NCI-H2107 (cell line): ENCODE data around the gene P2RY12.
"Not testable (repeated sequence)": the region's sequence is repeated elsewhere in the genome, so short reads cannot be mapped to it uniquely, and the experiment has no call there.

Experiments used
- DNase-seq: peaks from one replicate; lab custom pipeline; 2025; lab: John Stamatoyannopoulos, UW

Gene P2RY12

DNA sequence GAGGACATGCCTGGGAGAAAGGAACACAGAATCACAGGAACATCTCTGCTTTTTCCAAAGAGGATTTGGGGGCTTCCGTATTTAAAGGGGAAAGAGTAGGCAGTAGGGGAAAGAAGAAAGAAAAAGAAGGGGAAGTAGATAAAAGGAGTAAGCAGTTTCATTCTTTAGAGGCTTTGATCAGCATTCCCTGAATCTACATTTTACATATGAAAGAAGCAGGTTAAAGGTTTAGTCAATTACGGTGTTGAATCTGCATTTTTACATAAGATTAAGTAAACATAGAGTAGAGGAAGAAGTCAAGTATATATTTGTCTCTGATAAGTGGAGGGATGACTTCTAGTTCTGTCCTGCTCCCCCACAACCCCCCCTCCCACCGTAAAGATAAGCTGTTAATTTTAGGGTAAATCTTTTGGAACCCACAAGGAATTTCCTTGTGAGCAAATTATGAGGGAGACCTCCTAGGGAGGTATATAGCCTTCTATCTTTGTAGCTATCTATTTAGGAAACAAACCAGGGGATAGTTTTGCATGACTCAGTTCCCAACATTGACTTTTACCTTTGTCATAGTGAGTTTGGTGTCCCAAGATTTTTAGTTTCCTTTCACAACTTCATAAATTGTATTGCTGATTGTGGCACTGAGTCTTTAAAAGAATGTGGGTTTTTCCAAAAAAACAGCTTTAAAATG, 8.7 kb upstream of the P2RY12 start:
- DNase-seq, result no peak

GRCh38 chr3:151392191-151392590, 7.6 kb upstream of the P2RY12 start:
- DNase-seq, result not testable (repeated sequence)

DNA sequence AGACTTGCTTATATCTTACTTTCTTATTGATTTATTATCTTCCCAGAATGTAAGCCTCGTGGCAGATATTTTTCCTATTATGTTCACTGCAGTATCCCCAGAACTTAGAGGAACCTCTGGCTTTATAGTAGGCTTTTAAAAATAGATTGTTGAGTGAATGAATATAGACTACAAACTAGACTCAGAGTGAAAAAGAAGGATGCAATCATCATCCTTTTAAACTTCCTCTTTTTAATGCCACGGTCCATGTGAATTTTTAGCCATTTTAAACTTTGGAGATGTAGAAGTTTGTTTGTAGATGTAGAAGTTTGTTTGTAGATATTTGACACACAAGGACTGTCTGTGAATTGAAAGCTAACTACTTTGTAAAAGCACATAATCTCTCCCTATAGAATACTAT, 7.2 kb upstream of the P2RY12 start:
- no peak for DNase-seq

GRCh38 chr3:151387842-151388241, 3.3 kb upstream of the P2RY12 start:
- no peak for DNase-seq

DNA sequence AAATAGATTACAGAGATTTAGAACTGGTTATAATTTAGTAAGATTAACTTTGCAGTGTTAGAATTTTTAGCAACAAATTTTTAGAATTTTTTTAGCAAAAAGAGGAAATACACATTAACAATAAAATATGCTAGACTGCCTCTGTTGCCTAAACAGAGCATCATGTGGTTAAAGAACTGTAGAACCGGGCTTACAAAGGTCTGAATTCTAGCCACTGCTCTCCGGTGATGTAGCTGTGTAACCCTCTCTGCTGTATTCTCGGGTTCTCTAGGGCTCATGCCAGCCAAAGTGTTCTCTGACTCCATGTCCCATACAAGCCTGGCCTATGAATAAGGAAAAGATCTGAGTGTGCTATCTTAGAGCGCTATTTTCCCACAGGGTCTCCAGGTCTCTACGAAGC, 2.9 kb upstream of the P2RY12 start:
- no peak for DNase-seq

- DNase-seq, result no peak
Observed at GRCh38 chr3:151386056-151386455, 1.5 kb upstream of the P2RY12 start.

DNA sequence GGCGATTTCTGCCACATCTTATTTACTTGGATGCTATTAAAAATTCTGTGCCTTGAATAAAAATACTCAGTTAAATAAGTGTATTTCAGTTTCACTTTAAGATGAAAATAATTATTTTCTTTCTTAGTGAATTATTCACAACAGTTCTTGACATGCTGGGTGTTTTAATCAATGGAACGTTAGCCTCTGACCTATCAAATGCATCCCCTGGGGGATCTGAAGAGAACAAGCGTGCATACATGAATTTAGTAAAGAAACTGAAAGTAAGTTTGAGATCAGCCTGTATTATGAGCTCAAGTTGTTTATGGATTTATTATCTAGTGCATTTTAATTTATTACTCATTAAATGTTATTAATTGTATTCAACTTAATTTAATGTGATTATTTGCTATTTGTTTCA, 597 bp downstream of the P2RY12 start:
- no peak for DNase-seq

- no peak for DNase-seq
Observed at GRCh38 chr3:151383111-151383510, 1.4 kb downstream of the P2RY12 start.

DNA sequence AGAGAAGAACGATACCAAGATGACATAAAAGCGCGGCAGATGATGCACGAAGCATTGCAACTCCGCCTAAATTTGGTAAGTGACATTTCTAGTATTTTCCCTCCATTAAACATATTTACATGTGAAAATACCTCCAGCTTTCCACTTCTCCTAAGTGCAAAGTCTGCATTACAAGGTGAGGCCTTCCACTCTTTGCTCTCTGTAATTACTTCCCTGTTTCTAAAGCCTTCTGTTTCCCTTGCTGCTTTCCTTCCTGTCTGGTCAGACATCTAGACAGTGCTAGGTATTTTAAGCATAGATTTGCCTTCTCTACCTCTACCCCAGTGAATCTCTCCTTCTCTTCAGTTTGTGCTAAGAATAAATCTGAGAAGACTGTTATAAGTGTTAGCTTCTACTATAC, 1.9 kb downstream of the P2RY12 start:
- no peak for DNase-seq

DNA sequence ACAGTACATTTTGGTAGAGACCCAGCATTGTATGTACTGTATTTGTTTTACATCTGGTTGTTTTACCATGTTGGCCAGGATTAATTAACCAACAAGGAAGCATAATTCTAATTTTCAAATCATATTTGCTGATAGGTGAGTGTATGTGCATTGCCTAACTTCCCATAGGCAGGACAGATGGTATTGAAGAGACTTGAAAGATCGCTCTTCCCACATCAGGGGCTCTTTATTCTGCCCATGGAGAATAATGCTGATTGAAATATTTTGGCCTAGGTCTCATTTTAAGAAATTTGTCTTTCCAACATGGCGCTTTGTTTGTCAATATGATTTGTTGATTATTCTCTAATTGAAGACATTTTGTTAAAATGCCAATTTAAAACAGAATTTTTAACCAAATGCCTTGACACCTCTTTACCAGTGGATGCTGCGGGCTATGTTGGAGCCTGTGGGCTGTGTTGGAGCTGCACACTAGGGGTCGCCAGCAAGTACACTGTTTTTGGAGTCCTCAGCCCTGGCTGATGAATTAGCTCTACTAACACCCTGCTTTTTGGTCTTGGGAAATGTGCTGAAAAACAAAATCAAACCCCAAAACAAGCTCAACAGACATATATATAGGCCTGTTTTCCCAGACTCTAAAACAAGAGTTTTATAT, 5.3 kb downstream of the P2RY12 start:
- no peak for DNase-seq

GRCh38 chr3:151377768-151378385, 6.7 kb downstream of the P2RY12 start:
- no peak for DNase-seq

GRCh38 chr3:151372063-151372820, 12.3 kb downstream of the P2RY12 start:
- no peak for DNase-seq

- DNase-seq, result no peak
Observed at GRCh38 chr3:151371526-151371925, 13.0 kb downstream of the P2RY12 start.

GRCh38 chr3:151367448-151367847, 17.1 kb downstream of the P2RY12 start:
- DNase-seq, result no peak

GRCh38 chr3:151366993-151367392, 17.6 kb downstream of the P2RY12 start:
- DNase-seq, result no peak

DNA sequence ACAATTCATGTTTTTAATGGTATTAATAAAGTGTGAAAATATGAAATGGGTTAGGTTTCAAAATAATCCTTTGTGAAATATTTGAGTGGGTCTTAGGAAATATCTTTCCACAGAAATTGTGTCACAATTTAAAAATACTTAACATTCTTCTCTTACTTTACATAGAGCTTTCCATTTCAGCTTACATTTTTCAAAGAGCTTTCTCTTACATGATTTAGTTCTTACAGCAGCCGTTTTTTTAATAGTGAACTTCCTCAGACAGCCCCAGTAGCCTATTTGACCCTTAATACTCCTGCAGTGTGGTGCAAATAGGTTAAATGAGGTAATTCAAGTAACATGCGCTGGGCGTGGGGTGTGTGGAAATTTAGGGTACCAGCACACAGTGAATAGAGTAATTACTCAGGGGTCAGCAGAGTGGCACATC, 21.8 kb downstream of the P2RY12 start:
- no peak for DNase-seq

DNA sequence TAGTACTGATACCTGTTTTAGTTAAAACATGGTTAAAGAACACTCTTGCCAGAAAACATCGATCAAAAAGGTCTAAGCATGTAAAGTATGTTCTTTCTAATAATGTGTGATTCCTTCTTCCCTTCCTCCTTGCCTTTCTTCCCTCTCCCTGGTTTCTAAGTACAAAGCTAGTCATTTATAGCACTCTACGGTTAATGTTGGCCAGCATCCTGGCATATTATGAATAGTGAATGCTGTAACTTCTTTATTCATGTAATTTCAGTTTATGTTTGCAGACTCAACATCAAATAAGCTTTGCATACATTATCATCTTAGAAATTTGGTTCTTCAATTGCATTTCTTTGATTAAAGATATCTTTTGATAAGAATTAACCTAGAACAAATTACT, 27.1 kb downstream of the P2RY12 start:
- no peak for DNase-seq

DNA sequence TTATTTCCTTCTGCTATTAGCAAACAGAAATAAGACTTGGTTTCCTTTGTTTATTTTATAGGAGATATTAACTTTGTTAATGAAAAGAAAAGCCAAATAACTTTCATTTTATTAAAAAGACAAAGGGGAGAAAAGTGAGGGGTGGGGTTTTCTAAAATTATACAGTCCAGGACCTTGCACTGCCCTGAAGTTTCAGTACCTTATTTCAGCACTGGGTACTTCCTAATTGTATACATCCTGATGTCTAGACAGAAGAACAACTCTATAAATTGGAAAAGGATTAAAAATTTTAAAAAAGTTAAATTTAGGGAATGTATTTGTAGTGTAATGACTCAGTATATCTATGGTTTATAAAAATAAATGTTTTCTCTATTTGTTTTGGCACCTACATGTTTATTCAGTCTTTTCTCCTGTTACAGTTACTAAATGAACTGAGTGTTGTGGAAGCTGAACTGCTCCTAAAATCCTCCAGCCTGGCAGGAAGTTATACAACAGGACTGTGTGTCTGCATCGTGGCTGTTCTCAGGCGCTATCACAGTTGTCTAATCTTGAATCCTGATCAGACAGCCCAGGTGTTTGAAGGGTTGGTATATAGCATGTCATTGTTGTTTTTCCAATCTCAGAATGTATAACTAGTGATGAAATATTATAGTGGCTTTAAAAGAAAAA, 27.6 kb downstream of the P2RY12 start:
- DNase-seq, result no peak

GRCh38 chr3:151351648-151352047, 32.9 kb downstream of the P2RY12 start:
- DNase-seq, result no peak

DNA sequence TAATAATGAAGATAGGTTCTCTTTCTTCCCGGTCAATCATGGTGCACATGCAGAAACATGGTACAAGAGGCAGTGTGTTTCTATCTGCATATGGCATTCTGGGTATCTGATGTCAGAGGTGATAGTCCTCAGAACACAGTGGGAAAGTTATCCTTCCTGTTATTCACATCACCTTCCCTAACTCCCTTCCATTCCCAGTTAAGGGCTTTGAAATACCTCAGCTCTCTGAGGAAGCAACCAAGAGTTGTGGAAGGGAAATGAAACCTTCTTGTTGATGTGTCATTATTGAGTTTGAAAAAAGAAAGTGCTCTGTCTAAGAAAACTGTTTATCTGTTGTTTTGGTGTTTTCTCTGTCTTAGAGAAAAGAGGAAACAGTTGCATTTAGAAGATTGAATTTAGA, 33.3 kb downstream of the P2RY12 start:
- DNase-seq, result no peak

DNA sequence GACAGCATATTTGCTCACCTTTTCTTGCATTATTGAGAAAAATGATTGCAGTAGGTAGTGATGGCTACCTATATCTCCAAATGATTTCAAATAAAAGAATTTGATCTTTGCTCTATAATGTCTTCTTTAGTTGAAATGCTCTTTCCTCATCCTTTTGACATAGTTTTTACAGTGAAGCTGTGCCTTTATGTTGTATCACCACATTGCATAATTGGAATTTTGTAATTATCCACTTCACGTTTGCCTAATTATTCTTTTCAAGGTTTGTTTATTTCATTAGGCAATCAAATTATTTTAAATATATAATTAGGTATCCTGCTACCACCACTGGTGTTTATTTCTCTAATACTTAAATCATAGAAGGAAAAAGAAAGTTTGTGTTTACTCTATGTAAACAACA, 33.9 kb downstream of the P2RY12 start:
- DNase-seq, result no peak

DNA sequence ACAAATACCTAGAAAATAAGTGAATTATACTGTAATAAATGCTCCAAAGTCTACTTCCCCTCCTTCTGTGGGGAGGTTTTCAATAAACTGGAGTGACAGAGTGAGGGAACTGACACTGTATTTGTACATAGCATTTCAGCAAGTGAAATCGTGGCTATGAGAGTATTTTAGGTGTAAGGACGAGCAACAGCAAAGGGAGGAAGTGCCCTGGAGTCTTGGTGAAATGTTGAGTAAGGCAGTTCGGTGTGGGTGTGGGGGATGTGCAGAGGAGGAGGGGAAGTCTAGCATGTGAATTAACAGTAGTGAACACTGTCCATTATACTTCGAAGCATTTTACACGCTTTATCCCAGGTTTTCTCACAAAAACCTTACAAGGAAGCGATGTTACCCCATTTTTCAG, 37.1 kb downstream of the P2RY12 start:
- no peak for DNase-seq
